A673 (cell line): ENCODE measurements around the gene SMOC2. TPM values are rescaled to one million over a fixed set of nuclear protein-coding genes. Genes with fewer than 3 reads are reported as not detected.

ENCODE experiments used
- BruUV-seq: library from RNA; stranded (reverse); fragments of 400-500 nt; replicated peaks from 2 replicates; lab custom pipeline; 2021; lab: Mats Ljungman, UMichigan
- CTCF ChIA-PET: fragments of 300-600 bp; sonication (Branson Sonifier 250); formaldehyde crosslinking; loops from one replicate; lab custom pipeline; 2022; ENCODE audit warnings: antibody characterized with exemption; lab: Charles Lee
- POLR2A ChIA-PET: fragments of 300-600 bp; sonication (Branson Sonifier 250); formaldehyde crosslinking; loops from one replicate; lab custom pipeline; 2022; ENCODE audit warnings: antibody characterized with exemption; ENCODE audit not compliant: low non-redundant PET; lab: Charles Lee
- DNase-seq: peaks from one replicate; pipeline ENCODE4 v3.0.0-alpha.2; 2015; ENCODE audit warnings: low spot score
- H3K27ac ChIP-seq: fragments of 200-600 bp; sonication (generic); 2 replicates; pipeline ENCODE4 v1.5.1; 2016; ENCODE audit warnings: mixed run types, low read depth, mild to moderate bottlenecking, mixed read lengths, antibody characterized with exemption, low read length; ENCODE audit not compliant: poor library complexity, severe bottlenecking
- H3K27me3 ChIP-seq: fragments of 200-600 bp; sonication (generic); replicated peaks from 2 replicates; pipeline ENCODE4 v1.6.1; 2017; ENCODE audit warnings: mixed run types, low read depth, mild to moderate bottlenecking, mixed read lengths, antibody characterized with exemption, low read length; ENCODE audit not compliant: insufficient read depth, poor library complexity
- H3K36me3 ChIP-seq: fragments of 200-600 bp; sonication (generic); 2 replicates; pipeline ENCODE4 v1.6.1; 2016; ENCODE audit warnings: mixed run types, mild to moderate bottlenecking, mixed read lengths, antibody characterized with exemption, low read length; ENCODE audit not compliant: insufficient read depth, poor library complexity, severe bottlenecking
- H3K4me1 ChIP-seq: fragments of 200-600 bp; sonication (generic); 2 replicates; pipeline ENCODE4 v1.6.1; 2017; ENCODE audit warnings: mixed run types, mild to moderate bottlenecking, mixed read lengths, antibody characterized with exemption, low read length; ENCODE audit not compliant: insufficient read depth, poor library complexity, severe bottlenecking
- H3K4me3 ChIP-seq: fragments of 200-600 bp; sonication (generic); 2 replicates; pipeline ENCODE4 v1.5.1; 2016; ENCODE audit warnings: low read depth, mixed run types, mild to moderate bottlenecking, mixed read lengths, low read length; ENCODE audit not compliant: poor library complexity, severe bottlenecking
- H3K9me3 ChIP-seq: fragments of 200-600 bp; sonication (generic); 2 replicates; pipeline ENCODE4 v1.6.1; 2016; ENCODE audit warnings: mixed run types, low read depth, mild to moderate bottlenecking, mixed read lengths, antibody characterized with exemption, low read length; ENCODE audit not compliant: poor library complexity, severe bottlenecking
- EZH2 ChIP-seq: fragments of 200-600 bp; sonication (generic); IDR thresholded peaks from 2 replicates; pipeline ENCODE4 v1.6.1; 2017; ENCODE audit warnings: borderline replicate concordance, low read depth, mild to moderate bottlenecking, mixed read lengths, antibody characterized with exemption, low read length; ENCODE audit not compliant: poor library complexity, severe bottlenecking
- intact Hi-C: fragments of 100-400 bp; cut with micrococcal nuclease; formaldehyde crosslinking; loops from one replicate; pipeline ENCODE4 v1.10.0; 2022; ENCODE audit not compliant: unreplicated experiment
- total RNA-seq: library from RNA; stranded (reverse); gene quantifications from 2 replicates; pipeline ENCODE4 v1.2.3, GENCODE V29; 2021
- TF ChIP-seq, protein P1 (sequence below): fragments of 300-800, 200-600 bp; sonication (generic); conservative IDR thresholded peaks from 2 replicates; pipeline ENCODE4 v1.5.1; 2017; ENCODE audit warnings: low read depth, mild to moderate bottlenecking, antibody characterized with exemption, low read length, moderate library complexity, mixed read lengths

The SMOC2 gene
- total RNA-seq, 1 experiment from 2014 or later = 1.8 TPM

DNA sequence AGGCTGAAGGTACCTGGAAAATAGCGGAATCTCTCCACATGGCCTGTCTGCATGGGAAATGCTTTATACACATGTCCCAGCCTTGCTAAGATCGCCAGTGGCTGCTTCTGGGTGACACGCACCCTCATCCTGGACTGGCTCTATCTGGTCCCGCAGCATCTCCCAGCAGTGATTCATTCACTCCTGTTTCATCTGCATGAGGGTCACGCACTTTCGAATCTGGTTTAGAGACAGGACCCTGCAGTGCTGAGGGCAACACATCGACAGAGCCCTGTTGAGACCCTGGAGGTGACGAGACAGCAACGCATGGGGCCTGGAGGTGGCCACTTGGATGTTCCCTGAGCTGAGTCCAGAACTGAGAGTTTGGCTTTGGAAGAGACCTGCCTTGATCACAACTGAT lies 136.5 kb downstream of the SMOC2 start:
- Histone ChIP-seq H3K27me3 (no peaks in the 10 kb centered on the region), H3K4me3 (no peak overlapping the region), H3K36me3 (no peaks in the 10 kb centered on the region), H3K27ac (no peak overlapping the region), H3K9me3 (no peaks in the 10 kb centered on the region), H3K4me1 (no peaks in the 10 kb centered on the region)
- ChIA-PET POLR2A (no interaction called here), CTCF (no interaction called here)
- no peak for DNase-seq
- no peak for TF ChIP-seq EZH2
- TF ChIP-seq, protein P1, sequence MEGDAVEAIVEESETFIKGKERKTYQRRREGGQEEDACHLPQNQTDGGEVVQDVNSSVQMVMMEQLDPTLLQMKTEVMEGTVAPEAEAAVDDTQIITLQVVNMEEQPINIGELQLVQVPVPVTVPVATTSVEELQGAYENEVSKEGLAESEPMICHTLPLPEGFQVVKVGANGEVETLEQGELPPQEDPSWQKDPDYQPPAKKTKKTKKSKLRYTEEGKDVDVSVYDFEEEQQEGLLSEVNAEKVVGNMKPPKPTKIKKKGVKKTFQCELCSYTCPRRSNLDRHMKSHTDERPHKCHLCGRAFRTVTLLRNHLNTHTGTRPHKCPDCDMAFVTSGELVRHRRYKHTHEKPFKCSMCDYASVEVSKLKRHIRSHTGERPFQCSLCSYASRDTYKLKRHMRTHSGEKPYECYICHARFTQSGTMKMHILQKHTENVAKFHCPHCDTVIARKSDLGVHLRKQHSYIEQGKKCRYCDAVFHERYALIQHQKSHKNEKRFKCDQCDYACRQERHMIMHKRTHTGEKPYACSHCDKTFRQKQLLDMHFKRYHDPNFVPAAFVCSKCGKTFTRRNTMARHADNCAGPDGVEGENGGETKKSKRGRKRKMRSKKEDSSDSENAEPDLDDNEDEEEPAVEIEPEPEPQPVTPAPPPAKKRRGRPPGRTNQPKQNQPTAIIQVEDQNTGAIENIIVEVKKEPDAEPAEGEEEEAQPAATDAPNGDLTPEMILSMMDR = no peak
- intact Hi-C loops = no loop called here
- no TSS peak for BruUV-seq

DNA sequence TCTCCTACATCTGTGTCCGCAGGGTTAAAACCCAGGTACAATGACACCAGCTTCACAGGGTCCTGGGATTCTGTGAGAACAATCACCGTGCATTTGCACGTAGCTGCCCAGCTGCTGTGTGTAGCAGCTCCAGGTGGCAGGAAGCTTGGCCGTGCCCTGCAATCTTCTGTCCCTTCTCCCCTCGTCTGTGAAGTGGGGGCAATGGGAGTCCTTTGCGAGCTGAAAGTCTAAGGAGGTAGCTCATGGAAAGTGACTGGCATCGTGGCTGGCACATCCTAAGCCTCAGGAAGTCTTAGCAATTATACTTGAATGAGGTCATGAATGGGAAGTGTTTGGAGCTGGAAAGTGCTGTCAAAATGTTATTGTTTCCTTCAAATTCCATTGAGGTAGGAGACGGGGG lies 137.1 kb downstream of the SMOC2 start:
- Histone ChIP-seq H3K9me3 (no peaks in the 10 kb centered on the region), H3K4me3 (no peak overlapping the region), H3K36me3 (no peaks in the 10 kb centered on the region), H3K27ac (no peak overlapping the region), H3K4me1 (no peaks in the 10 kb centered on the region), H3K27me3 (no peaks in the 10 kb centered on the region)
- ChIA-PET CTCF (no interaction called here), POLR2A (no interaction called here)
- intact Hi-C loops = no loop called here
- BruUV-seq = no TSS peak
- no peak for DNase-seq
- TF ChIP-seq, protein P1 = no peak
- no peak for TF ChIP-seq EZH2

DNA sequence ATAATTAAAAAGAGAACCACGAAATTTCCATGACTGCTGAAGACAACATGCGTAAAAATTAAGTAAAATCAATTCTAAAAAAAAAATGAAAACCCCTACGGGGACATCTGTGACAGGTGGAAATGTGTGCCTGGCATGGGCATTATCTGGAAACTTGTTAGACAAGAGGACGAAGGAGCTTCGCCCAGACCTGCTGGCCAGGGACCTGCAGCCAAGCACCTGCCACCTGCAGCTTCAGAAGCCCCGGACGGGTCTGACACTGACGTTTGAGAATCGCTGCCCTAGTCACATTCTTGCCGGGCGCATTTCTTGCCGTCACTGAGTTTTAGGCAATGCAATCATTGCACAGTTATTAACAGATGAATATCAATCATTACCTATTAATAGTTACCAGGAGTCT lies 140.3 kb downstream of the SMOC2 start:
- ChIA-PET POLR2A (no interaction called here), CTCF (no interaction called here)
- DNase-seq = no peak
- Histone ChIP-seq H3K4me1 (no peaks in the 10 kb centered on the region), H3K27ac (no peak overlapping the region), H3K36me3 (no peaks in the 10 kb centered on the region), H3K4me3 (no peak overlapping the region), H3K27me3 (no peaks in the 10 kb centered on the region), H3K9me3 (no peaks in the 10 kb centered on the region)
- TF ChIP-seq, protein P1 = no peak
- TF ChIP-seq EZH2 = no peak
- intact Hi-C loops = no loop called here
- no TSS peak for BruUV-seq
